CD4-positive, alpha-beta T cell treated with Interleukin-2 at 100 ng/mL for 4 hours (primary cell): ENCODE results near the gene GRAMD1A.
"Not testable (repeated sequence)": the region's sequence is repeated elsewhere in the genome, so short reads cannot be mapped to it uniquely, and the experiment has no call there.

Experiments used
- DNase-seq: peaks from one replicate; pipeline ENCODE4 v3.0.0-alpha.2; 2020; ENCODE audit warnings: low spot score

GRAMD1A gene

GRCh38 chr19:34999498-35000337 is at the start of gene GRAMD1A:
Gene GRAMD1A (plus strand): TSS chr19:35000323. CDS start chr19:35000479, 156 bp downstream.
- peak; percentile 64 for DNase-seq

DNA sequence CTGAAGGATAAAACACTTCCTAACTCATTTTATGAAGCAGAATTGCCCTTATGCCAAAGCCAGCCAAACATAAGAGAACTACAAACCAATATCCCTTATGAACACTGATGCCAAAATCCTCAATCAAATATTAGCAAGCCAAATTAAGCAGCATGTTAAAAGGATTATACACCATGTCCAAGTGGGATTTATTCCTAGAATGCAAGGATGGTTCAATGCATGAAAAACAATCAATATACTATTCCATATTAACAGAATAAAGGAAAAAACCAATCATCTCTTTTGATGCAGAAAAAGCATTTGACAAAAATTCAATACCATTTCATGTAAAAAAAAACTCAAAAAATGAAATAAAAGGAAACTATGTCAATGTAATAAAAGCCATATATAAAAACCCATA is 47.0 kb upstream of the GRAMD1A start:
- no peak for DNase-seq

- no peak for DNase-seq
Measured at GRCh38 chr19:34957830-34958751, 42.0 kb upstream of the GRAMD1A start.

DNA sequence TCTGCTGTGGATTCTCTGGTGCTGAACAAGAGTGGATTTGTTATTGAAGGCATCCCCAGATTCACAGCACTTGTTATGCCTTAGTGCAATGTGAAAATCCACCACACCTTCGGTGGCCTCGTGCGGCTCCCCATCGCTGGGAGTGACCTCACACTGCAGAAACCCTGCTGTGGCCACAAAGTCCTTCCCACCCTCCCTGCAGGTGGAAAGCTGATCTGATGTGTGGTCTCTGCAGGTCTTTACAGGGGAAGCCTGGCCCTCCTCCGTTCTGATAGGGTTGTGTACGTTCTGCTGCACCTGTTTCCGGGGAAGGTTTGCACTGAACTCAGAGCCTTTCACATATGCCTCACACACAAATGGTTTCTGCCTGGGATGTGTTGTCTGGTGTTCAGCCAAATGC is 41.1 kb upstream of the GRAMD1A start:
- no peak for DNase-seq

GRCh38 chr19:34960103-34960805 is 39.9 kb upstream of the GRAMD1A start:
- DNase-seq, result no peak

GRCh38 chr19:34960940-34961679 is 39.0 kb upstream of the GRAMD1A start:
- DNase-seq, result no peak

GRCh38 chr19:34961775-34962686 is 38.1 kb upstream of the GRAMD1A start:
- DNase-seq, result peak; percentile 44

DNA sequence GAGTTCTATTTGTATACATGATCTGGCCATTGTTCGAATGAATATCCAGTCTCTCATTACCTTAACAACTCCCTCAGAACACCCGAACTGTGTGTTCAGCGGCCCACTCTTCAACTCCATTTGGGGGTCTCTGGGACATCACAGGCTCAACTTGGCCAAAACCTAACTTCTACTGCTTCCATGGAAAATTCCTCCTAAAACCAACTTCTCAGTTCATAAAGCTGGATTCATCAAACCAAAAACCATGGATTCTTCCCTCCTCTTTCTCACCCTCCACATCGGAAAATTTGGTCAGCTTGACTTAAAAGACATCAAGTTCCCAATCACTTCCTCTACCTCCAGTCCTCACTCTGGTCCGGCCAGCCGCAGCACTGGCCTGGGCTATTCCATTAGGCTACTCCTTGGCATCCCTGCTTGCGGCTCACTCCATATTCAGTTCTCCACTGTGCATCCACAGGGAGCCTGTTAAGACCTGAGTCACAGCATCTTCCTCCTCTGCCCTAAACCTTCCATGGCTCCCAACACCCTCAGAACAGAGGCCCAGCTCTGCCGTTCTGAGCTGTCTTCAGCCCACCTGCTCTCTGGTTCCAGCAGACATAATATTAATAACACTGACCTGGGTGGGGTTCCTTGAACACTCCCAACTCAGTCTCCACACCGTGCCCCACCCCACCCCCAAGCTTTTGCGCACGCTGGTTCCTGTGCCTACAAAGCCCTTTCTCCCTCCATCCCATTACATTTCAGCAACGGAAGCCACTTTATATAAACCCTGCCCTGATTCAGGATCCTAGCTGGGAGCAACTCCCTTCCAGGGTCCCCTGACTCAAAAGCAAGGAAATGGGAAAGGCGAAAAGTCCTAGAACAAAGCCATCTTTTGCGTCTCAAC is 37.2 kb upstream of the GRAMD1A start:
- no peak for DNase-seq

- DNase-seq, result peak; percentile 32
Measured at GRCh38 chr19:34963573-34964406, 36.3 kb upstream of the GRAMD1A start, which contains the start of gene ZNF792. Gene ZNF792 (minus strand): TSS chr19:34964229. CDS start chr19:34963662, 567 bp downstream.

- DNase-seq, result no peak
Measured at GRCh38 chr19:34964598-34964997, 35.5 kb upstream of the GRAMD1A start.

GRCh38 chr19:34965505-34965904 is 34.6 kb upstream of the GRAMD1A start:
- not testable (repeated sequence) for DNase-seq

DNA sequence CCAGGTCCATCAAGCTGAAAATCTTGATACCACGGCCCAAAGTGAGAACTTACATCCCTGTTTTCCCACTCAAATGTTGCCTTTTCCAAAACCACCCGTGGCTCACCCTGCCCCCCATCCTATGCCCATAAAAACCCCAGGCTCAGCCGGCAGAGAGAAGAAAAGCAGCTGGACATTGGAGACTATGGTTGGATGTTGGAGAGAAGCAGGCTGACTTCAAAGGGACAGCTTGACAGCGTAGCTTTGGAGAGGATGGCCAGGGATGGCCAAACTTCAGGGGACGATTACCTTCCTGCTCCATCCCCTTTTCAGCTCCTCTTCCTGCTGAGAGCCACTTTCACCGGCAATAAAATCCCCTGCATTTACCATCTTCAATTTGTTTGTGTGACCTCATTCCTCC is 32.6 kb upstream of the GRAMD1A start:
- DNase-seq, result no peak

GRCh38 chr19:34969721-34970120 is 30.4 kb upstream of the GRAMD1A start:
- no peak for DNase-seq

GRCh38 chr19:34970185-34970780 is 29.8 kb upstream of the GRAMD1A start:
- DNase-seq, result not testable (repeated sequence)

DNA sequence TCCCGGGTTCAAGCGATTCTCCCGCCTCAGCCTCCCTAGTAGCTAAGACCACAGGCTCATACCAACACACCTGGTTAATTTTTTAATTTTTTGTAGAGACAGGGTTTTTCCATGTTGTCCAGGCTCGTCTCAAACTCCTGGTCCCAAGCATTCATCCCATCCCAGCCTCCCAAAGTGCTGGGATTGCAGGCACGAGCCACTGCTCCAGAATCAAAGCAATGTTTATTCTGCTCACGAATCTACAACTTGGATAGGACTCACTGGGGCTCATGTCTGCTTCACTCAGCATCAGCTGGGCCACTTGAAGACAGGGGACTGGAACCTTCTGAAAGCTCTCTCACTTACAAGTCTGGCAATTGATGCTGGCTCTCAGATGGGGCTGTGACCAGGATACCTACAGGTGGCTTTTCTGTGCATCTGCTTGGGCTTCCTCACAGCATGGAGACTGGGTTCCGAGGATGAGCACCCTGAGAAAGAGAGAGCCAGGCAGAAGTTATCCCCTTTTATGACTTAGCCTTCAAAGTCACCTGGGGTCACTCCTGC is 27.9 kb upstream of the GRAMD1A start:
- no peak for DNase-seq

GRCh38 chr19:34974646-34975045 is 25.5 kb upstream of the GRAMD1A start:
- DNase-seq, result no peak

DNA sequence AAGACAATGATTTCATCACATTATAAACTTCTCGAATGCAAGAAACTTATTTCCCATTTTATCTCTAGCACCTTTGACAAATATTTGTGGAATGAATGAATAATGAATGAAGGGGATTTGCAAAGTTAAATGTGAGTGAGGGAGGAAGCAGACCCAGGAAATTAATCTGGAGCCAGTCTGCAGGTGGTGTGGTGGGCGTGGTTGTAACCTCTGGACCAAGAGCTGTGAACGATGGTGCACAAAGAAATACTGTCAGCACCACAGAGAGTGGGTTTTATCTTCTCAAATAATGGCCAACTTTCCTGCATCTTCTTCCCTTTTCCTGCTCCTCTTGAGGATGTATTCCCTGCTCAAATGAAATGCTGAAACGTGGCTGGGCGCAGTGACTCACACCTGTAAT is 25.1 kb upstream of the GRAMD1A start:
- no peak for DNase-seq

DNA sequence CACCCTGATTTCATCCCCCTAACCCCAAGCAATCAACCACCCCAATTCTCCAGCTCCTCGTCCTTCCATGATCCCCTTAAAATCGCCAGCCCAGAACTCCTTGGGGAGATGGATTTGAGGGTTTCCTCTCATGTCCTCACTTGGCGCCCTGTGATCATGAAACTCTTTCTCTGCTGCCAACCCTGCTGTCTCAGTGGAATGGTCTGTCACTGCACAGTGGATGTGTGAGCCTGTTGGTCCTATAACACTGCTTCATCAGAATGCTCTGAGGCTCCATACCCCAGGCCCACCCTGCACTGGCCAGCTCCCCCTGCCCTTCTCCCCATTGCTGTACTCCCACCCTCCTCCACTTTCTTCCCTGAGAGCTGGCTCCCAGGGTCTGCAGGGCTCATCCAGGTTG is 23.5 kb upstream of the GRAMD1A start:
- DNase-seq, result no peak
